Measurements from ENCODE around the gene UNK.

- TF ChIP-seq SMAD4 (CRISPR knock-in tag; IDR thresholded peaks at IDR 0.05) (no peak), ZNF317 (CRISPR knock-in tag; IDR thresholded peaks at IDR 0.05; ENCODE audit: borderline replicate concordance, low read depth) (no peak), TP53 (CRISPR knock-in tag; IDR thresholded peaks at IDR 0.05) (no peak), ZNF219 (CRISPR knock-in tag; IDR thresholded peaks at IDR 0.05; ENCODE audit: borderline replicate concordance) (no peak), USF2 (CRISPR knock-in tag; IDR thresholded peaks at IDR 0.05) (no peak)
Measured at GRCh38 chr17:75822800-75823166, 38.2 kb downstream of the UNK start.

All from WTC11 (cell line).